Loucy (cell line): Measurements from ENCODE around the gene ZNF750.

ENCODE experiments used
- H2AFZ ChIP-seq: fragments of 200-600 bp; sonication (generic); 2 replicates; pipeline ENCODE4 v1.6.0; 2016; ENCODE audit warnings: antibody characterized with exemption, mild to moderate bottlenecking, low read length, moderate library complexity
- H3F3A ChIP-seq: fragments of 200-600 bp; 2 replicates; pipeline ENCODE4 v1.6.0; 2016; ENCODE audit warnings: antibody characterized with exemption, low read depth, mild to moderate bottlenecking
- H3K27me3 ChIP-seq: fragments of 200-600 bp; sonication (generic); 2 replicates; pipeline ENCODE4 v1.6.1; 2014; ENCODE audit warnings: low read length, mild to moderate bottlenecking; ENCODE audit not compliant: insufficient read depth, poor library complexity, severe bottlenecking
- H3K36me3 ChIP-seq: fragments of 200-600 bp; sonication (generic); 2 replicates; pipeline ENCODE4 v1.6.1; 2016; ENCODE audit warnings: low read length; ENCODE audit not compliant: insufficient read depth
- H3K4me1 ChIP-seq: fragments of 200-600 bp; sonication (generic); 2 replicates; pipeline ENCODE4 v1.5.1; 2014; ENCODE audit warnings: low read length, mild to moderate bottlenecking; ENCODE audit not compliant: insufficient read depth, poor library complexity, severe bottlenecking
- H3K4me2 ChIP-seq: fragments of 200-600 bp; sonication (generic); 2 replicates; pipeline ENCODE4 v1.6.0; 2014; ENCODE audit warnings: antibody characterized with exemption, low read length, low read depth, mild to moderate bottlenecking; ENCODE audit not compliant: poor library complexity, severe bottlenecking
- H3K4me3 ChIP-seq: fragments of 200-600 bp; sonication (generic); 2 replicates; pipeline ENCODE4 v1.5.1; 2014; ENCODE audit warnings: low read length, mild to moderate bottlenecking, mixed read lengths; ENCODE audit not compliant: poor library complexity, severe bottlenecking
- H3K79me2 ChIP-seq: fragments of 200-600 bp; sonication (generic); 2 replicates; pipeline ENCODE4 v1.6.1; 2014; ENCODE audit warnings: low read length; ENCODE audit not compliant: insufficient read depth
- H3K9ac ChIP-seq: fragments of 200-600 bp; sonication (generic); 2 replicates; pipeline ENCODE4 v1.6.0; 2014; ENCODE audit warnings: mild to moderate bottlenecking, low read depth, low read length, moderate library complexity; ENCODE audit not compliant: poor library complexity, severe bottlenecking
- H3K9me2 ChIP-seq: fragments of 200-600 bp; sonication (generic); replicated peaks from 2 replicates; pipeline ENCODE4 v1.6.1; 2016; ENCODE audit warnings: low read depth, low read length, mixed read lengths
- H3K9me3 ChIP-seq: fragments of 200-600 bp; sonication (generic); 2 replicates; pipeline ENCODE4 v1.6.1; 2014; ENCODE audit warnings: mild to moderate bottlenecking, antibody characterized with exemption, low read length, low read depth; ENCODE audit not compliant: insufficient read depth
- H4K20me1 ChIP-seq: fragments of 200-600 bp; sonication (generic); 2 replicates; pipeline ENCODE4 v1.6.0; 2014; ENCODE audit warnings: antibody characterized with exemption, low read length, mild to moderate bottlenecking; ENCODE audit not compliant: insufficient read depth, poor library complexity, severe bottlenecking
- CTCF ChIP-seq: fragments of 200-600 bp; sonication (generic); conservative IDR thresholded peaks from 2 replicates; pipeline ENCODE4 v1.5.1; 2014; ENCODE audit warnings: mild to moderate bottlenecking, antibody characterized with exemption, low read length
- EZH2phosphoT487 ChIP-seq: fragments of 200-600 bp; IDR thresholded peaks from 2 replicates; pipeline ENCODE4 v1.6.1; 2018; ENCODE audit warnings: antibody characterized with exemption, mild to moderate bottlenecking, moderate library complexity, borderline replicate concordance

ZNF750 gene

GRCh38 chr17:82815790-82816305 lies 24.0 kb downstream of the ZNF750 start:
- H3K4me1 ChIP-seq, result peaks cover 14% of the 10 kb centered on the region
- no peak overlapping the region for H2AFZ ChIP-seq
- H3K79me2 ChIP-seq, result no peaks in the 10 kb centered on the region; the same call in 1 of the 2 replicates
- peaks cover 75% of the 10 kb centered on the region; the same call in 1 of the 2 replicates for H3K36me3 ChIP-seq
- H3K27me3 ChIP-seq, result no peaks in the 10 kb centered on the region
- H3K9me2 ChIP-seq, result no peaks in the 10 kb centered on the region
- no peak overlapping the region for H3K4me3 ChIP-seq
- H4K20me1 ChIP-seq, result no peaks in the 10 kb centered on the region
- peak overlapping the region; percentile 11 for H3K4me2 ChIP-seq
- TF ChIP-seq CTCF (no peak), EZH2phosphoT487 (no peak)
- no peak overlapping the region for H3K9ac ChIP-seq
- peaks cover 12% of the 10 kb centered on the region; the same call in 1 of the 2 replicates for H3K9me3 ChIP-seq
- H3F3A ChIP-seq, result no peaks in the 10 kb centered on the region

- Histone ChIP-seq H3K4me2 (peak overlapping the region; percentile 11), H3K4me3 (no peak overlapping the region), H4K20me1 (no peaks in the 10 kb centered on the region), H3K9ac (no peak overlapping the region), H3K36me3 (peaks cover 76% of the 10 kb centered on the region; the same call in 1 of the 2 replicates), H3K79me2 (no peaks in the 10 kb centered on the region; the same call in 1 of the 2 replicates), H3K4me1 (peaks cover 14% of the 10 kb centered on the region), H3K9me2 (no peaks in the 10 kb centered on the region), H3K27me3 (no peaks in the 10 kb centered on the region), H3F3A (no peaks in the 10 kb centered on the region), H2AFZ (no peak overlapping the region), H3K9me3 (peaks cover 10% of the 10 kb centered on the region; the same call in 1 of the 2 replicates)
- TF ChIP-seq EZH2phosphoT487 (no peak), CTCF (no peak)
Observed at GRCh38 chr17:82815354-82815753, 24.5 kb downstream of the ZNF750 start.

GRCh38 chr17:82814834-82815233 lies 25.0 kb downstream of the ZNF750 start:
- Histone ChIP-seq H3K79me2 (no peaks in the 10 kb centered on the region), H3K4me1 (peaks cover 14% of the 10 kb centered on the region), H3K9me2 (no peaks in the 10 kb centered on the region), H3K9ac (no peak overlapping the region), H3K4me3 (no peak overlapping the region), H3F3A (no peaks in the 10 kb centered on the region), H3K27me3 (no peaks in the 10 kb centered on the region), H3K36me3 (peaks cover 77% of the 10 kb centered on the region; the same call in 1 of the 2 replicates), H3K4me2 (no peak overlapping the region), H3K9me3 (peaks cover 6% of the 10 kb centered on the region; the same call in 1 of the 2 replicates), H4K20me1 (no peaks in the 10 kb centered on the region), H2AFZ (no peak overlapping the region)
- TF ChIP-seq EZH2phosphoT487, result no peak
- no peak for TF ChIP-seq CTCF
